CD4-positive, alpha-beta T cell (primary cell): ENCODE data around the gene DMRT2. TPM values are rescaled to one million over a fixed set of nuclear protein-coding genes. Genes with fewer than 3 reads are reported as not detected.

Experiments
- ATAC-seq: fragments of 200-7000 bp; cut with Tn5 transposase; one replicate; pipeline ENCODE4 v1.10.0; 2022; ENCODE audit warnings: mild to moderate bottlenecking; ENCODE audit not compliant: poor library complexity
- CTCF ChIA-PET: fragments of 350-600 bp; sonication (Branson Sonifier 250); formaldehyde crosslinking; loops from one replicate; lab custom pipeline; 2021; ENCODE audit warnings: antibody characterized with exemption, inconsistent platforms; lab: Charles Lee
- POLR2A ChIA-PET: fragments of 350-600 bp; sonication (Branson Sonifier 250); formaldehyde crosslinking; loops from one replicate; lab custom pipeline; 2021; ENCODE audit warnings: antibody characterized with exemption, inconsistent platforms; lab: Charles Lee
- DNase-seq, 14 experiments: peaks; one replicate each; pipeline ENCODE4 v3.0.0-alpha.2; 2013 to 2020; ENCODE audit warnings: mixed read lengths in 2 of 14
- H3K27ac ChIP-seq, 2 donors: one replicate each; pipeline versions ENCODE4 v1.5.1 to v1.7.0; 2013; ENCODE audit warnings: low read length in 2 of 2, low read depth in 1 of 2, mild to moderate bottlenecking in 1 of 2
- H3K27me3 ChIP-seq, 2 experiments: 1 replicate in 1 of 2; 2 replicates in 1 of 2; pipeline versions ENCODE4 v1.6.1 to v1.7.0; 2013; ENCODE audit warnings: low read length in 2 of 2, control low read depth in 1 of 2, mild to moderate bottlenecking in 1 of 2, moderate library complexity in 1 of 2; ENCODE audit not compliant: insufficient read depth in 2 of 2, control insufficient read depth in 1 of 2
- H3K36me3 ChIP-seq: one replicate; pipeline ENCODE4 v1.6.1; 2013; ENCODE audit warnings: low read length, control low read depth; ENCODE audit not compliant: insufficient read depth
- H3K4me1 ChIP-seq: one replicate; pipeline ENCODE4 v1.6.1; 2013; ENCODE audit warnings: low read length, control low read depth; ENCODE audit not compliant: insufficient read depth
- H3K4me3 ChIP-seq: one replicate; pipeline ENCODE4 v1.5.1; 2013; ENCODE audit warnings: mild to moderate bottlenecking, low read length, moderate library complexity
- H3K9me3 ChIP-seq, 2 experiments: 1 replicate in 1 of 2; 2 replicates in 1 of 2; pipeline versions ENCODE4 v1.6.1 to v1.7.0; 2013; ENCODE audit warnings: low read length in 2 of 2, mild to moderate bottlenecking in 2 of 2, control low read depth in 1 of 2, moderate library complexity in 1 of 2; ENCODE audit not compliant: control insufficient read depth in 1 of 2, insufficient read depth in 1 of 2
- H3K27ac Mint-ChIP-seq: one replicate; pipeline ENCODE4 v1.8.0; 2020; ENCODE audit warnings: mixed read lengths
- H3K27me3 Mint-ChIP-seq: one replicate; pipeline ENCODE4 v1.8.0; 2021; ENCODE audit warnings: mixed read lengths
- H3K36me3 Mint-ChIP-seq: one replicate; pipeline ENCODE4 v1.8.0; 2021; ENCODE audit warnings: low read depth, mixed read lengths
- H3K4me1 Mint-ChIP-seq: one replicate; pipeline ENCODE4 v1.8.0; 2021; ENCODE audit warnings: low read depth, mixed read lengths
- H3K4me3 Mint-ChIP-seq: one replicate; pipeline ENCODE4 v1.8.0; 2020; ENCODE audit warnings: mild to moderate bottlenecking, mixed read lengths
- H3K9me3 Mint-ChIP-seq: one replicate; pipeline ENCODE4 v1.8.0; 2020; ENCODE audit warnings: mixed read lengths
- intact Hi-C, 2 experiments: fragments of 100-400 bp; cut with DNase I in 1 of 2; cut with micrococcal nuclease in 1 of 2; formaldehyde crosslinking; loops; one replicate each; pipeline versions ENCODE4 v1.15.1 to v1.9.0; 2023 to 2025; cut with DNase I, micrococcal nuclease
- total RNA-seq, 174 experiments: library from RNA in 2 of 174; stranded (reverse) in 2 of 174; gene quantifications; one replicate each; pipeline ENCODE4 v1.2.3 and lab custom pipeline; 2021 to 2026
- TF ChIP-seq, protein P1 (sequence below): fragments of 200-600 bp; IDR thresholded peaks from one replicate; pipeline ENCODE4 v1.8.0; 2022; ENCODE audit warnings: antibody characterized with exemption, mild to moderate bottlenecking

Gene DMRT2
- total RNA-seq, 2 experiments from 2014 or later = not detected

DNA sequence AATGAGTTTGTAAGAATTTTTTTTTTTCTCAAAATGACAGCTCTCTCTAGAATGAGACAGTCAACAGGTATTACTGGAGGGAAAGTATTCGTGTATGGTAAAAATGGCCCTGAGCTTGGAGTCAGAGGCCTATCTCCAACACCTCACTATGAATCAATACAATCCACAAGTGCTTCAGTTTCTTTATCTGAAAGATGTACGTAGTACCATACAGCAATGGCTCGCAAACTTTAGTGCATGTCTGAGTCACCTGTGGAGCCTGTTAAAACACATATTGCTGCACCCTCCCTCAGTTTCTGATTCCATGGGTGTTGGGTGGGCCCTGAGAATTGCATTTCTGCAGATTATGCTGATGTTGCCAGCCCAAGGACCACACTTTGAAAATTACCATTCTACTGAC, 44.6 kb downstream of the DMRT2 start:
- no peaks in the 10 kb centered on the region for H3K4me1 Mint-ChIP-seq
- DNase-seq (no peak), ATAC-seq (no peak)
- peaks cover 2% of the 10 kb centered on the region for H3K9me3 Mint-ChIP-seq
- ChIA-PET POLR2A (no interaction called here), CTCF (no interaction called here)
- peaks cover 45% of the 10 kb centered on the region for H3K27me3 Mint-ChIP-seq
- no peaks in the 10 kb centered on the region for H3K4me1 ChIP-seq
- H3K4me3 ChIP-seq = no peak overlapping the region
- no peaks in the 10 kb centered on the region for H3K36me3 Mint-ChIP-seq
- intact Hi-C loops = no loop called here
- H3K36me3 ChIP-seq = no peaks in the 10 kb centered on the region
- TF ChIP-seq, protein P1, sequence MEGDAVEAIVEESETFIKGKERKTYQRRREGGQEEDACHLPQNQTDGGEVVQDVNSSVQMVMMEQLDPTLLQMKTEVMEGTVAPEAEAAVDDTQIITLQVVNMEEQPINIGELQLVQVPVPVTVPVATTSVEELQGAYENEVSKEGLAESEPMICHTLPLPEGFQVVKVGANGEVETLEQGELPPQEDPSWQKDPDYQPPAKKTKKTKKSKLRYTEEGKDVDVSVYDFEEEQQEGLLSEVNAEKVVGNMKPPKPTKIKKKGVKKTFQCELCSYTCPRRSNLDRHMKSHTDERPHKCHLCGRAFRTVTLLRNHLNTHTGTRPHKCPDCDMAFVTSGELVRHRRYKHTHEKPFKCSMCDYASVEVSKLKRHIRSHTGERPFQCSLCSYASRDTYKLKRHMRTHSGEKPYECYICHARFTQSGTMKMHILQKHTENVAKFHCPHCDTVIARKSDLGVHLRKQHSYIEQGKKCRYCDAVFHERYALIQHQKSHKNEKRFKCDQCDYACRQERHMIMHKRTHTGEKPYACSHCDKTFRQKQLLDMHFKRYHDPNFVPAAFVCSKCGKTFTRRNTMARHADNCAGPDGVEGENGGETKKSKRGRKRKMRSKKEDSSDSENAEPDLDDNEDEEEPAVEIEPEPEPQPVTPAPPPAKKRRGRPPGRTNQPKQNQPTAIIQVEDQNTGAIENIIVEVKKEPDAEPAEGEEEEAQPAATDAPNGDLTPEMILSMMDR = no peak
- H3K27me3 ChIP-seq = peaks cover 0 to 3% of the 10 kb centered on the region in 2 experiments
- no peak overlapping the region for H3K4me3 Mint-ChIP-seq
- H3K27ac Mint-ChIP-seq = no peak overlapping the region
- H3K27ac ChIP-seq = no peak overlapping the region
- H3K9me3 ChIP-seq = peaks cover 0 to 4% of the 10 kb centered on the region in 2 experiments

DNA sequence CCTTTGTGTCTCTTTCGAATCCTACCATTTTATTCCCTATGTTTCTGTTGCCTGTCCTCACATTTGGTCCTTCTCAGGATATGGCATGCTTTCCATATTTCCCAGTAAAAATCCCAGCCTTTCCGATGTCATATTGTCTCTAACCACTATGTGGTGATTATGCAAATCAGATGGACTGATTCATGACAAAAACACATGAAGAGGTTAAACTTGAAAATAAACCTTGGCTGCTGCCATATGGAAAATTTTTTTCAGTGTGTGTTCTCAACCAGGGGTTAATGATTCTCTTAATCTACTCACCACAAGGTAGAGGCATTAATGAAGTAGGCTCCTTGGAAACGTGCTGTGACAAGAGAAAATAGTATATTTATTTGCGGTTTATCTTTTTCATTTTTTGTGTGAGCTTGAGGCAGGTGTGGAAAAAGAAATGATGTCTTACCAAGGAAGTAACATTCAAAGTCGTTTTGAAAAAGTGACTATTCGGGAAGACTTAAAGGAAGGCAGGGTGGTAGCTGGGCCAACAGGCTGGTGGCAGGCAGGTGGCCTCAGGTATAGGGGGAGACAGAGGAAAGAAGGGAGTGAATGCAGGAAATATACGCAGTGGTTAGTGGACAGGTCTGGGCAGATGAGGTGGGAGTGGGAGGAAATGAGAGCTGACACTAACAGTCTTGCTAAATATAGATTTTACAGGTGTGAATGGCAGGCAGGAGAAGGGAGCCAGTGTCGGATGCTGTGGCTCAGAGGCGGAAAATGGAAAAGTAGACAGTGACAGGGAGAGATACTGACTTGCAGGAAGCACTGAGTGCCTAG, 46.2 kb downstream of the DMRT2 start:
- no peak overlapping the region for H3K4me3 ChIP-seq
- intact Hi-C loops = no loop called here
- Mint-ChIP-seq H3K27me3 (peaks cover 49% of the 10 kb centered on the region), H3K27ac (no peak overlapping the region), H3K4me3 (no peak overlapping the region), H3K9me3 (peaks cover 2% of the 10 kb centered on the region), H3K36me3 (no peaks in the 10 kb centered on the region), H3K4me1 (no peaks in the 10 kb centered on the region)
- DNase-seq (no peak), ATAC-seq (no peak)
- ChIA-PET POLR2A (no interaction called here), CTCF (no interaction called here)
- H3K4me1 ChIP-seq = no peaks in the 10 kb centered on the region
- H3K27ac ChIP-seq = no peak overlapping the region
- H3K9me3 ChIP-seq = peaks cover 0 to 4% of the 10 kb centered on the region in 2 experiments
- TF ChIP-seq, protein P1 = no peak
- peaks cover 0 to 3% of the 10 kb centered on the region in 2 experiments for H3K27me3 ChIP-seq
- no peaks in the 10 kb centered on the region for H3K36me3 ChIP-seq

DNA sequence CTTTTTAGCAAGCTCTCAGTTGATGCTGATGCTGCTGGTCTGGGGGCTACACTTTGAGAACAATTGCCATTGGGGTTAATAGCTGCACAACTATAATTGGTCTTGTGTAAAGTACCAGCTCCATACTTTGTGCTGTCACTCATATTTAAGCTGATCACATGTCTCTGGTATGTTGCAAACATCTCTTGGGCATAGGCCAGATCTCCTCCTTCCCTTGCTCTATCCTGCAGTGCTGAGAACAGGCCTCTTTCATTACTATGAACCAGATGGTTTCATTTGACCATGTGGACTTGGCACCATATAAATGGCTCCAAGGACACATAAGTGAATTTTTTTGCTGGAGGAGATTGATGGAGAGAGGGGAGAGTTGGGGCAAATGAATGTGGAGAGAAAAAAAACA, 48.4 kb downstream of the DMRT2 start:
- Mint-ChIP-seq H3K27ac (no peak overlapping the region), H3K36me3 (no peaks in the 10 kb centered on the region), H3K4me1 (no peaks in the 10 kb centered on the region), H3K27me3 (peaks cover 60% of the 10 kb centered on the region), H3K4me3 (no peak overlapping the region), H3K9me3 (peaks cover 2% of the 10 kb centered on the region)
- TF ChIP-seq, protein P1 = no peak
- no peak for DNase-seq
- intact Hi-C loops = no loop called here
- ChIA-PET POLR2A (no interaction called here), CTCF (no interaction called here)
- no peak for ATAC-seq
- Histone ChIP-seq H3K9me3 (peaks cover 0 to 4% of the 10 kb centered on the region in 2 experiments), H3K4me1 (no peaks in the 10 kb centered on the region), H3K36me3 (no peaks in the 10 kb centered on the region), H3K27me3 (peaks cover 0 to 3% of the 10 kb centered on the region in 2 experiments), H3K27ac (no peak overlapping the region), H3K4me3 (no peak overlapping the region)
